Stimulated activated CD4-positive, alpha-beta T cell treated with anti-CD3 and anti-CD28 coated beads, Interleukin-2, amount 100 ng/mL, for 24 hours (primary cell): ENCODE data around the gene DENND4B.
"Not testable (repeated sequence)": the region's sequence is repeated elsewhere in the genome, so short reads cannot be mapped to it uniquely, and the experiment has no call there.

Source experiments
- DNase-seq, 2 donors: peaks; one replicate each; pipeline ENCODE4 v3.0.0-alpha.2; 2020

Gene DENND4B

DNA sequence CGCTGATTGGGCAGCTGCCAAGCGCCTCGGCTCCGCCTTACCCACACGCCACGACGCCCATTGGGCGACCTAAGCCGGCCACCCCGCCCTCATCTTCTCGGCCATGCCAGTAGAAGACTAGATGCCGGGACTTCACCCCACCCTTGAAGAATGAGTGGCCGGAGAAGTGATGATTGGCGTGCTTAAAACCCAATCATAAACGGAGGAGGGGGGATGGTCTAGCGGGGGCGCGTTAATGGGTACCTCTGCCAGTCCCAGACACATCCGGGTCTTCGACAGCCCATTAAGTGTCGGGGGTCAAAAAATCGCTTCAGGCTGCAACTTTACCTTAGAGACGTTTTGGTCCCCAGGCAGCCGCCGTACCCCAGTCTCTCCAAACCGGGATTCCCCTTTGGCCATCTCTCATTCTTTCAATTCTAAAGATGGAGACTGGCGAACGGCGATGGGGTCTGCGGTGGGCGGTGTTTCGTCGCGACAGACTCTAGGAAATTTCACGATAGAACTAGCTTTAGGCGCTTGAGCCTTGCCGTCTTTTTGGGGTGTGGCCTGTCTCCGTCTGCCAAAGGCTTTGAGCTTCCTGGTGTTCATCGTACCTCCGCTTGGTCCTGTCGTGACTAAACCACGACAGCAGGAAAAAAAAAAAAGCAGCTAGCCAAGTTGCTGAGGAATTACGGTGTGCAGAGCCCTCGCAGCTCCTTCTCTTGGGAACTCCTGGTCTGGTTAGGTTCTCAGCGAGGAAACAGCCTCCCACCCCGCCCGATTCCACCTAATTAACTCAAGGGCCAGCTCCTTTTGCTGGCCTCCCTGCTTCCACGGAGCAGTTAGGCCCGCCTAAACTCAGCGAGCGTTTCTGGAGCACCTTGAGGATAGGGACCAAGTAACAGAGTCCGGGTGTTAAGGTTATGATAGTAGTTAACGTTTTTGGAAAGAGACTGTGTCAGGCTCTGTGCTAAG is 23.3 kb downstream of the DENND4B start, which contains the start of gene GATAD2B:
TSS of gene GATAD2B (minus strand) at position 1 of the 954 bp plus-strand sequence. CDS start 94,625 bp downstream, outside the sequence.
- peak; percentile 98 to 99 for DNase-seq

GRCh38 chr1:153922076-153922971 is 24.2 kb downstream of the DENND4B start:
- peak; percentile 71 to 74 for DNase-seq

DNA sequence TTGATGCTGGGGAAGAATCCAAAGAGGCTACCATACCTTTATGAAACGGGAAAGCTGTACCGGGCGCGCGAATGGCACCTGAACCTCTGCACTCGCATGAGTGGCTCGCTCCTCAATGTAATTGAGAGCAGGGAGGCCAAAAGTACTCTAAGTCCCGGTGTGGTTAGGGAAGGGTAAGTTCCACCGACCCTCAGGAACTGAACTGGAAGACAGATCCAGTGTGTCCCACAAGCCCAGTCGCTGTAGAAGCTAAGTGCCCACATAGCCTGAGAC is 24.8 kb downstream of the DENND4B start:
- DNase-seq, result peak in 1 of 2 donors; percentile 34

DNA sequence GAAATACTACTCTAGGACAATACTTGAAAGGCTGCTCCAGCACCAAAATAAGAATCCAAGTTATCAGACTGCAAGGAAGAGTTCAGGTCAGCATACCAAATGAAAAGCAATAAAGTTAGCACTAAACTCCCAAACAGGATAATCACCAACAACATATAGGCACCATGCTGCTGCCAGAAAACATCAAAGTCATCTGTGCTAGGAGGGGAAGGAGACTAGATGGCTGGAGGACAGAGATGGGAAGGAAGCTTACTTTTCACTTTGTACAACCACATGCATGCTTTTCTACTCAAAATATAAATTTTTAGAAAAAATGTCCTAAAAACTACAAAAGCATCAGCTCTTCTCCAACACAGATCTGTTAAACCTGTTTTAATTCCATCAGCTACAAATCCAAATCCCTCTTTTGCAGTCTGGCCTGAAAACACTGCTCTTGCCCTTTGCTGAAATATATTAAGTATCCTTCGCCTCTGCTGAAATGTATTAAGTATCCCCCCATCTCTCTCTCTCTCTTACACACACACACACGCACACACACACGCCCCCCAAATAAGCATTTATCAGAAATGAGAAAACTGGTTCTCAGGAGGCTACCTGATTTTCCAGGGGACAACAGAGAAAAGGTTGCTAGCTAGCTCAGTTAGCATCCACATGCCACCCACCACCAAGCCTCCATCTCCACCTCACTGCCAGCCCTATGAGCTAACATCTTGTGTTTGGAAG is 25.3 kb downstream of the DENND4B start:
- DNase-seq, result no peak

DNA sequence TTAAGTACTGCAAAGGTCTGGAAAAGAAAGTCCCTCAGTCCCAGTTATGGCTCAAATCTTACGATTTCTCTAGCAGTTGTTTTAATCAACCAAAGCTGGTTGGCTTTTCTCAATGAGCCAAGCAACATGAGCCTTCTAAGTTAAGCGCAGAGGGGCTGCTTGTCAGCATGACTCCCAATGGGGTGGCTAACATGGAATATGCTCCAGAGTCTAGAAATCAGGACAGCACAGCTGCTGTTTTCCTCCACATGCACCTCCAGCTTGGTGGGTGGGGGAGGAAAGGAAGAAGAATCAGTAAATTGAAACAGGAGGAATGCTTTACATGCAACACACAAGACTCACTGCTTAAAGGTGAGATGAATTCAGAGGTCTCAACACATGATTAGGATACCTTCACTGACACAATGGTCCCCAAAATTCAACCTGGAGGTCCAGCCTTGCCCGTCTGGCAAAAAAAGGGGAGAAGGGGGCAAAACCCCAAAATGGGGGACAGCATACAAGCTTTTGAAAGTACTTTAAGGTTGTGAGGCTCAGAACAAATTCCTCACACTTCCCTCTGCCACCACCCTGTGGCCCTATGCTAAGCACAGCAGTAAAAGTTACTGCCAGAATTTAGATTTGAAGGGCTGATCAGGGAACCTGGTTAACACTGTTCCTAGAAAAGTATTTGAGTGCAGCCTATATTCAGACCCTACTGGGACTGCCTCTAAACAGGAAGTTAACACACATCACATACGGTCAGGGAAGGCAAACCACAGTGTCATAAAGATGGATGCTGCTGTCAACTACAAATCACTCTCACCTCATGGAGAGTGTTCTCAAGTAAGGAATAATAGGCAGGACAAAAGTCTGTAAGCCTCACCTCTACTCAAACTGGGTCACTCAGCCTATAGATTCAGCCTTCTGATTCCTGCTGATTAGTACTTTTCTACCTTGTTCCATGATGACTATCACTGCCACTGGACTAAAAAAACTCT is 26.4 kb downstream of the DENND4B start:
- DNase-seq, result no peak

- DNase-seq, result no peak
Observed at GRCh38 chr1:153916297-153916696, 30.2 kb downstream of the DENND4B start.

GRCh38 chr1:153912349-153912748 is 34.2 kb downstream of the DENND4B start:
- DNase-seq, result no peak

DNA sequence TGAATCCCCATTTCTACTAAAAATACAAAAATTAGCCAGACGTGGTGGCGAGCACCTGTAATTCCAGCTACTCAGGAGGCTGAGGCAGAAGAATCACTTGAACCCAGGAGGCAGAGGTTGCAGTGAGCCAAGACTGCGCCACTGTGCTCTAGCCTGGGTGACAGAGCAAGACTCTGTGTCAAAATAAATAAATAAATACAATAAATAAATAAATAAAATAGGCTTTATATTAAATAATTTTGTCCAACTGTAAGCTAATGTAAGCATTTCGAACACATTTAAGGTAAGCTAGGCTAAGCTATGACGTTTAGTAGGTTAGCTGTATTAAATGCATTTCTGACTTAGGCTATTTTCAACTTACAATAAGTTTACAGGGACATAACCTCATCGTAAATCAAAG is 36.0 kb downstream of the DENND4B start:
- DNase-seq, result not testable (repeated sequence)

DNA sequence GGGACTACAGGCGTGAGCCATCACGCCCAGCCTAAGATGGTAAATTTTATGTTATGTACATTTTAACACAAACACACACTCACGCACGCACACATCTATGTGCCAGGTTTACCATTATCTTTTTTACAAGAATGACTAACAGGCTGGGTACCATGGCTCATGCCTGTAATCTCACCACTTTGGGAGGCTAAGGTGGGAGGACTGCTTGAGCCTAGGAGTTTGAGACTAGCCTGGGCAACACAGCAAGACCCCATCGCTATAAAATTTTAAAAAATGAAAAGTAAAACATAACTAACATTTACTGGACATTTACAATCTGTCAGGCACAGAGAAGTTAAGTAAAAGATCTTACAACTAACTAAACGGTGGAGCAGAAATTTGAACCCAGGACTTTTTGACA is 38.4 kb downstream of the DENND4B start:
- no peak for DNase-seq

DNA sequence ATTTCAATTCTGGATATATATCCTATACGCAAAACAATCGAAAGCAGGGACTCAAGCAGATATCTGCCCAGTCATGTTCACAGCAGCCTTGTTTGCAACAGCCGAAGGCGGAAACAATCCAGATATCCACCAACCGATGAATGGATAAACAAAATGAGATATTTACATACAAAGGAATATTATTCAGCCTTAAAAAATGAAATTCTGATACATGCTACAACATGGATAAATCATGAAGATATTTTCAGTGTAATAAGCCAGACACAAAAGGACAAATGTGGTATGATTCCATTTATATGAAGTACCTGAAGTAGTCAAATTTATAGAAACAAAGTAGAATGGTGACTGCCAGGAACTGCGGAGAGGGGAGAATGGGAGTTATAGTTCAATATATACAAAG is 39.4 kb downstream of the DENND4B start:
- no peak for DNase-seq

GRCh38 chr1:153906396-153906795 is 40.1 kb downstream of the DENND4B start:
- no peak for DNase-seq

GRCh38 chr1:153905908-153906307 is 40.6 kb downstream of the DENND4B start:
- not testable (repeated sequence) for DNase-seq

DNA sequence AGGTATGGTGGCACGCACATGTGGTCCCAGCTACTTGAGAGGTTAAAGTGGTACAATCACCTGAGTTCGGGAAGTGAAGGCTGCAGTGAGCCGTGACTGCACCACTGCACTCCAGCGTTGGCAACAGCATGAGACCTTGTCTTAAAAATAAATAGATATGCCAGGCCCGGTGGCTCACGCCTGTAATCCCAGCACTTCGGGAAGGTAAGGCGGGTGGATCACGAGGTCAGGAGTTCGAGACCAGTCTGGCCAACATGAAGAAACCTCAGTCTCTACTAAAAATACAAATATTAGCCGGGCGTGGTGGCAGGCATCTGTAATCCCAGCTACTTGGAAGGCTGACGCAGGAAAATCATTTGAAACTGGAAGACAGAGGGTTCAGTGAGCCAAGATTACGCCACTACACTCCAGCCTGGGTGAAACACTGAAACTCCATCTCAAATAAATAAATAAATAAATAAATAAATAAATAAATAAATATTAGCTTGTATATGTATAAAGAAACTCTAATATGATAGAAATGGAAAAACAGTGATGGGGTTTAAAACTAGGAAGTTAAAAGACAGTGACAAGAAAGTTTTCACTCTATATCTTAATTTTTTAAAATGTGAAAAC is 42.6 kb downstream of the DENND4B start:
- DNase-seq, result no peak

DNA sequence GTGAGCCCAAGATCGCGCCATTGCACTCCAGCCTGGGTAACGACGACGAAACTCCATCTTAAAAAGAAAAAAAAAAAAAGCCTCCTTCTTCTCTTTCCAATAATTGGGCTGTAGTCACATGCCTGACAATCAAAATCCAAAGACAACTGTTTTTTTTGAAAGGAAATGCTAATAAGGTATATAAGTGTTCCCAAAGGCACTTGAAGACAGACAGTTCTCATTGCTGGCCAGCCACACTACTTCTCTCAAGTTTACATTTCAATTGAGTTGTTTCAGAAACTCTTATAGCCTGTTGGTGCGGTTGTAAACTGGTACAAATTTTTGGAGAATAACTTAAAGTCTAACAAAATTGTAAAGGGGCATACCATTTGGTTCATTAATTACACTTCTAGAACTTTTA is 47.0 kb downstream of the DENND4B start:
- DNase-seq, result no peak

- DNase-seq, result not testable (repeated sequence)
Observed at GRCh38 chr1:153895866-153896265, 50.7 kb downstream of the DENND4B start.

GRCh38 chr1:153891042-153891441 is 55.5 kb downstream of the DENND4B start:
- not testable (repeated sequence) for DNase-seq

- no peak for DNase-seq
Observed at GRCh38 chr1:153888533-153888932, 58.0 kb downstream of the DENND4B start.

GRCh38 chr1:153886127-153886526 is 60.4 kb downstream of the DENND4B start:
- DNase-seq, result no peak

DNA sequence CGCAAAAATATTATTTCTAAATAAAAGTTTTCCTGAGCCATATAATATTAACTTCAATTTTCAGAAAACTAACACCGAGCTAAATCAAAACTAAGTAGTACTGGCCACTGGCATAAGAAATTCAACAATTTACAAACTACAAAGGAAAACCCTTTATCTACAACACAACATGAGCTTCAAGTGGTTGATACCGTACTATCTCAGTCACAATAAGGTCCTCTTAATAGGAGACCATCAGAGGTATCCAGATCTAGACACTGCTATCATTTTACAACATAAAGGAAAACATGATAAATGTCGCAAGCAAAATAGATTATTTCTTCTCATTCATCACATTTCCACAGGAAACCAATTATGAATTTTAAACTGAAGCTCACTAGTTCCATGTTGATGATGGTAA is 63.3 kb downstream of the DENND4B start:
- no peak for DNase-seq

GRCh38 chr1:153882296-153882912 is 64.1 kb downstream of the DENND4B start:
- no peak for DNase-seq

- no peak for DNase-seq
Observed at GRCh38 chr1:153881751-153882150, 64.8 kb downstream of the DENND4B start.
